Endothelial cell (in vitro differentiated cells): ENCODE results near the gene WDR82. TPM values are rescaled to one million over a fixed set of nuclear protein-coding genes. Genes with fewer than 3 reads are reported as not detected.
A peak's percentile ranks its signal among the peaks of the same experiment; 100 is the strongest.

Experiments used
- DNase-seq: peaks from one replicate; pipeline ENCODE4 v3.0.0; 2021; ENCODE audit warnings: low spot score
- H3K27ac Mint-ChIP-seq: one replicate; pipeline ENCODE4 v1.8.0; 2021; ENCODE audit warnings: mixed read lengths, inconsistent platforms; ENCODE audit not compliant: unreplicated experiment
- H3K27me3 Mint-ChIP-seq: one replicate; pipeline ENCODE4 v1.8.0; 2021; ENCODE audit warnings: mild to moderate bottlenecking, moderate library complexity, mixed read lengths, inconsistent platforms; ENCODE audit not compliant: unreplicated experiment
- H3K36me3 Mint-ChIP-seq: one replicate; pipeline ENCODE4 v1.8.0; 2021; ENCODE audit warnings: mild to moderate bottlenecking, low read depth, mixed read lengths, inconsistent platforms; ENCODE audit not compliant: unreplicated experiment
- H3K4me1 Mint-ChIP-seq: one replicate; pipeline ENCODE4 v1.8.0; 2021; ENCODE audit warnings: mild to moderate bottlenecking, mixed read lengths, inconsistent platforms; ENCODE audit not compliant: unreplicated experiment
- H3K4me3 Mint-ChIP-seq: one replicate; pipeline ENCODE4 v1.8.0; 2021; ENCODE audit warnings: mild to moderate bottlenecking, mixed read lengths, inconsistent platforms; ENCODE audit not compliant: unreplicated experiment
- H3K9me3 Mint-ChIP-seq: one replicate; pipeline ENCODE4 v1.8.0; 2021; ENCODE audit warnings: mixed read lengths, inconsistent platforms; ENCODE audit not compliant: unreplicated experiment
- total RNA-seq: library from RNA; stranded (reverse); fragmentation: NEBNext Ultra II Directional; extraction: Animal tissue kit (Norgen Biotek cat#: 25700); gene quantifications from one replicate; pipeline ENCODE4 v1.2.1, GENCODE V29; 2021; ENCODE audit not compliant: unreplicated experiment
- TF ChIP-seq, protein P1 (sequence below): fragments of 200-600 bp; sonication (generic); IDR thresholded peaks from one replicate; pipeline ENCODE4 v1.5.0; 2021; ENCODE audit warnings: antibody characterized with exemption; ENCODE audit not compliant: unreplicated experiment

Gene WDR82
- total RNA-seq, 1 donor from 2014 or later = 72.3 TPM

DNA sequence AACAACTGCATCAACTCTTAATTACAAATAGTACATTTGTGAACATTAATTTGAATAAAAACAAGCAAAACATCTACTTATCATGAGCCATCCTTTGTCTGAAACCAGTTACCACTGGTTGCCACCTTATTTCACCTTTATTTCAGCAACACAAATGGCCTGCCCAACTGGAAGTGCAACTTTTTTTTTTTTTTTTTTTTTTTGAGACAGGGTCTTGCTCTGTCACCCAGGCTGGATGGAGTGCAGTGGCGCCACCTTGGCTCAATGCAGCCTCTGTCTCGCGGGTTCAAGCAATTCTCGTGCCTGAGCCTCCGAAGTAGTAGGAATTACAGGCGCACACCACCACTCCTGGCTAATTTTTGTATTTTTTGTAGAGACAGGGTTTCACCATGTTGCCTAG is 13.1 kb downstream of the WDR82 start:
- Mint-ChIP-seq H3K36me3 (peaks cover 50% of the 10 kb centered on the region), H3K9me3 (no peaks in the 10 kb centered on the region), H3K27me3 (peaks cover 5% of the 10 kb centered on the region), H3K4me3 (no peak overlapping the region), H3K4me1 (peaks cover 18% of the 10 kb centered on the region), H3K27ac (no peak overlapping the region)
- TF ChIP-seq, protein P1, sequence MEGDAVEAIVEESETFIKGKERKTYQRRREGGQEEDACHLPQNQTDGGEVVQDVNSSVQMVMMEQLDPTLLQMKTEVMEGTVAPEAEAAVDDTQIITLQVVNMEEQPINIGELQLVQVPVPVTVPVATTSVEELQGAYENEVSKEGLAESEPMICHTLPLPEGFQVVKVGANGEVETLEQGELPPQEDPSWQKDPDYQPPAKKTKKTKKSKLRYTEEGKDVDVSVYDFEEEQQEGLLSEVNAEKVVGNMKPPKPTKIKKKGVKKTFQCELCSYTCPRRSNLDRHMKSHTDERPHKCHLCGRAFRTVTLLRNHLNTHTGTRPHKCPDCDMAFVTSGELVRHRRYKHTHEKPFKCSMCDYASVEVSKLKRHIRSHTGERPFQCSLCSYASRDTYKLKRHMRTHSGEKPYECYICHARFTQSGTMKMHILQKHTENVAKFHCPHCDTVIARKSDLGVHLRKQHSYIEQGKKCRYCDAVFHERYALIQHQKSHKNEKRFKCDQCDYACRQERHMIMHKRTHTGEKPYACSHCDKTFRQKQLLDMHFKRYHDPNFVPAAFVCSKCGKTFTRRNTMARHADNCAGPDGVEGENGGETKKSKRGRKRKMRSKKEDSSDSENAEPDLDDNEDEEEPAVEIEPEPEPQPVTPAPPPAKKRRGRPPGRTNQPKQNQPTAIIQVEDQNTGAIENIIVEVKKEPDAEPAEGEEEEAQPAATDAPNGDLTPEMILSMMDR = no peak
- no peak for DNase-seq

DNA sequence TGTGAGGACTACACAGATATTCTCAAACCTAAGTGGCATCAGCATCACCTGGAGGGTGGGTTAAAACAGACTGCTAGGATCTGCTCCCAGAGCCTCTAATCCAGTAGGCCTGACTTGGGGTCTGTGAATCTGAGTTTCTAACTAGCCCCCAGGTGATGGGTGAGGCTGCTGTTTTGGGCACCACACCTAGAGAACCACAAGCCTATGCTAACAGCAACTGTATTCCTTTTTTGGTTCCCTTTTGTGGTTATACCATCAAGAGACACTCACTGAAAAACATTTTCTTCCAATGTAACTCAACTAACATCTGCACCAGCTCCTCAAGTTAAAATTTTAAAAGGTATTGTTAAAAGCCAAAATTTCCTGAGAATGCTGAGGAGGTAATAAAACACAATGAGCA is 16.0 kb downstream of the WDR82 start:
- peaks cover 52% of the 10 kb centered on the region for H3K36me3 Mint-ChIP-seq
- TF ChIP-seq, protein P1 = no peak
- H3K27ac Mint-ChIP-seq = no peak overlapping the region
- DNase-seq = no peak
- peaks cover 1% of the 10 kb centered on the region for H3K4me1 Mint-ChIP-seq
- H3K27me3 Mint-ChIP-seq = peaks cover 5% of the 10 kb centered on the region
- H3K4me3 Mint-ChIP-seq = no peak overlapping the region
- no peaks in the 10 kb centered on the region for H3K9me3 Mint-ChIP-seq

DNA sequence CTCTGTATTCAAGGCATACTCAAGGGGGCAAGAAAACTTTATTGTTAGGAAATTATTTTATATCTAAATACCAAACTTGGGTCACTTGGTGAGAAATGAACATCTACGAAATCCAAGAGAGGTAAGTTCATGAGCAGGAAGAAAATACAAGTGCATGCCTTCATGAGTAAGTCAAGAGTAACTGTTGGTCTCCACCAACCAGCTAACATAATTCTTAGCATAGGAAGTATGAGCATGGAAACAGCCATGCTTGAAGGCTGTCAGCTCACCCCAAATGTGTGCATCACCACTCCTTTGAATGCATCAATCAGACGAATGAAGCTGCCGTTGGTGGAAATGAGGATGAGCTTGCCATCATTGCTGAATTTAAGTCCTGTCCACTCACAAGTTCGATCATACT is 19.0 kb downstream of the WDR82 start:
- peaks cover 4% of the 10 kb centered on the region for H3K27me3 Mint-ChIP-seq
- H3K4me3 Mint-ChIP-seq = no peak overlapping the region
- peaks cover 5% of the 10 kb centered on the region for H3K4me1 Mint-ChIP-seq
- no peak for DNase-seq
- TF ChIP-seq, protein P1 = no peak
- no peak overlapping the region for H3K27ac Mint-ChIP-seq
- H3K36me3 Mint-ChIP-seq = peaks cover 61% of the 10 kb centered on the region
- no peaks in the 10 kb centered on the region for H3K9me3 Mint-ChIP-seq

DNA sequence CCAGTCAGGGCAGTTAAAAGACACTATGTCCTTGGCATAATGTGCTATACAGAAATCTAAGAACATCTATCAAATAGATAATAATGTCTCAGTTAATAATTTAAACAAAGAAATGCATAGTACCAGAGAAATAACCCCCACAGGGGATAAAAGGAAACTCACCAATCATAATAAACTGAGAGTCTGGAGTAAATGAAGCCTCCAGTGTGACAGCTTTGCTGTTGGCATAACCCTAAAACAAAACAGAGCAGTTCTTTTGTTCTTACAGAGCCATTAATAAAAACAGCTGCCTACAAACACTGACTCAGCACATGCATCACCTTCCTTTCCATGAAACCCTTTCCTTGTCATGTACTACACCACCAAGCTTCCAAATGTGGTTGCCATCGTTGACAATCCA is 19.4 kb downstream of the WDR82 start:
- Mint-ChIP-seq H3K4me3 (no peak overlapping the region), H3K9me3 (no peaks in the 10 kb centered on the region), H3K27me3 (peaks cover 3% of the 10 kb centered on the region), H3K36me3 (peaks cover 57% of the 10 kb centered on the region), H3K27ac (no peak overlapping the region), H3K4me1 (peaks cover 5% of the 10 kb centered on the region)
- no peak for DNase-seq
- TF ChIP-seq, protein P1 = no peak

DNA sequence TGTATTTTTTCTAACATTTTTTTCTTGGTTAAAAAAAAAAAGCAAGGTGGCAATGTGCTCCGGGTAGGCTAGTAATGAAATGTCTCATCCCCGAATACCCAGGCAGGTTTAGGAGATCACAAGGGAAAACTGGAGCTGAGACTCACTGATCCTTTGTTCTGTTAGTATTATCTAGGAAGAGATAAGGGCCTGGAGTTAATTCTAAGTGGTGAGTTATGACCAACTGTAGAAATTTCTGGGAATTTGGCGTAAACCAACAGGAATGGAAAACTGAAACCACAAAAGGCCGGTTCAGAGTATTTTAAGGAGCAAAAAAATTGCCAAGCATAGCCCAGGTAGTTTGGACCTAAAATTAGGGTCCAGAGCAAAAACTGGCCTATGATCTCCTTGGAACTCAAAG is 20.5 kb downstream of the WDR82 start:
- Mint-ChIP-seq H3K36me3 (peaks cover 46% of the 10 kb centered on the region), H3K9me3 (no peaks in the 10 kb centered on the region)
- DNase-seq = no peak

More for the DNA sequence above, 20.5 kb downstream of the WDR82 start:
- Mint-ChIP-seq H3K27ac (no peak overlapping the region), H3K27me3 (peaks cover under 1% of the 10 kb centered on the region), H3K4me3 (peak overlapping the region; percentile 68), H3K4me1 (peaks cover 11% of the 10 kb centered on the region)
- TF ChIP-seq, protein P1 = no peak
